HG03175 (cell line): Measurements from ENCODE around the gene ACSF3.
"Not testable (repeated sequence)": the region's sequence is repeated elsewhere in the genome, so short reads cannot be mapped to it uniquely, and the experiment has no call there.

Source experiments
- ATAC-seq: cut with Tn5 transposase; IDR thresholded peaks from one replicate; pipeline ENCODE4 v1.9.1; 2021; ENCODE audit warnings: mild to moderate bottlenecking, moderate library complexity; ENCODE audit not compliant: unreplicated experiment

The ACSF3 gene

GRCh38 chr16:89055894-89056555 is 37.6 kb upstream of the ACSF3 start:
- ATAC-seq: no peak

- no peak for ATAC-seq
These were observed 37.1 kb upstream of the ACSF3 start for GRCh38 chr16:89056592-89056991.

- no peak for ATAC-seq
These were observed 35.9 kb upstream of the ACSF3 start for GRCh38 chr16:89057738-89058137.

- no peak for ATAC-seq
These were observed 34.8 kb upstream of the ACSF3 start for GRCh38 chr16:89058812-89059211.

- peak; percentile 43 for ATAC-seq
These were observed 33.4 kb upstream of the ACSF3 start for GRCh38 chr16:89060207-89060794.

GRCh38 chr16:89061086-89061485 is 32.6 kb upstream of the ACSF3 start:
- no peak for ATAC-seq

- no peak for ATAC-seq
These were observed 31.9 kb upstream of the ACSF3 start for GRCh38 chr16:89061590-89062380.

GRCh38 chr16:89062389-89063345 is 31.0 kb upstream of the ACSF3 start:
- no peak for ATAC-seq

- ATAC-seq: no peak
These were observed 29.8 kb upstream of the ACSF3 start for GRCh38 chr16:89063768-89064320.

GRCh38 chr16:89064606-89065457 is 28.8 kb upstream of the ACSF3 start:
- ATAC-seq: no peak

GRCh38 chr16:89065458-89065822 is 28.2 kb upstream of the ACSF3 start:
- ATAC-seq: no peak

- no peak for ATAC-seq
These were observed 26.9 kb upstream of the ACSF3 start for GRCh38 chr16:89066721-89067120.

GRCh38 chr16:89067677-89068443 is 25.8 kb upstream of the ACSF3 start:
- no peak for ATAC-seq

- not testable (repeated sequence) for ATAC-seq
These were observed 24.6 kb upstream of the ACSF3 start for GRCh38 chr16:89068814-89069616.

GRCh38 chr16:89069920-89070319 is 23.7 kb upstream of the ACSF3 start:
- no peak for ATAC-seq

- no peak for ATAC-seq
These were observed 23.1 kb upstream of the ACSF3 start for GRCh38 chr16:89070590-89070989.

- ATAC-seq: no peak
These were observed 21.7 kb upstream of the ACSF3 start for GRCh38 chr16:89071686-89072547.
